GM18520 (cell line): Measurements from ENCODE around the gene RAB33A.

Experiments used
- ATAC-seq: cut with Tn5 transposase; IDR thresholded peaks from one replicate; pipeline ENCODE4 v1.9.1; 2021; ENCODE audit not compliant: unreplicated experiment

RAB33A gene

DNA sequence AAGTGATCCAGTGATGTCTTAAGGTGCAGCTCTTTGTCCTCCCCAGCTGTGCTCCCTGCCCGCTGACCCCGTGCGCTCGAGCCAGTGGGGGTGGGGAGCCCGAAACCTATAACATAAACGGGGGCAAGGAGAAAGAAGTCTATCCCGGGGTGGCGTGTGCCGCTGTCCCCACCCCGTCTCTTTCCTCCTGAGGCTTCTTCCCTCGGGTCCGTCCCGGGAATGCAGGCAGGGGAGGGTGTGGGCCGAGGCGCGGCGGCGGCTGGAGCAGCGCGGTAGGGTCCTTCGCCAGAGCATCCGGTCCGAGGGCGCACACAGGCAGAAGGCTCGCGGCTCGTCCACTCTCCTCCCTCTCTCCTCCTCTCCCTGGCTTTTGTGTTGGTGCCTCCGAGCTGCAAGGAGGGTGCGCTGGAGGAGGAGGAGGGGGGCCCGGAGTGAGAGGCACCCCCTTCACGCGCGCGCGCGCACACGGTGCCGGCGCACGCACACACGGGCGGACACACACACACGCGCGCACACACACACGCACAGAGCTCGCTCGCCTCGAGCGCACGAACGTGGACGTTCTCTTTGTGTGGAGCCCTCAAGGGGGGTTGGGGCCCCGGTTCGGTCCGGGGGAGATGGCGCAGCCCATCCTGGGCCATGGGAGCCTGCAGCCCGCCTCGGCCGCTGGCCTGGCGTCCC, at the start of gene RAB33A:
Gene RAB33A, plus strand, starts transcription at position 517 of the 681 bp plus-strand sequence. Its CDS starts 101 bp downstream, at position 618.
- ATAC-seq = no peak

DNA sequence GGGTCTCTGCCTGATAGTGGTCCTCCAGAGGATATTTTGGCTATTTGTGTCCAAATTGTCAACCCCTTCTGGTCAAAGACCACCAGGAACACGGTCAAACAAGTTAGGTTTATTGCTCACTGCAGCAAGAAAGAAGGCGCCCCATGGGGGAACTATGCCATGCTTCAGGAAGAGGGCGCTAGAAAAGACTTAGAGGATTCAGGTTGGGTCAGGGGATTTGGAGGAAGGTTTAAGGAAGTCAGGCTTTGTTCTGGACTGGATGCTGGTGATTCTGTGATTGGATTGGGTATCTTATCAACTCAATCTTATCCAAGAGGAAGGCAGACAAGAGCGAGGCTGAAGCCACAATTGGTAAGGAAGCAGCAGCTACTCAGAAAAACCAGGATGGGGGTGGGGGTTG, 47.2 kb upstream of the RAB33A start:
- ATAC-seq = no peak

- no peak for ATAC-seq
These were observed 46.5 kb upstream of the RAB33A start for GRCh38 chrX:130125091-130125874.

- ATAC-seq = no peak
These were observed 40.8 kb upstream of the RAB33A start for GRCh38 chrX:130130990-130131389.

- no peak for ATAC-seq
These were observed 35.3 kb upstream of the RAB33A start for GRCh38 chrX:130136496-130136895.

GRCh38 chrX:130136961-130137360, 34.8 kb upstream of the RAB33A start:
- no peak for ATAC-seq

DNA sequence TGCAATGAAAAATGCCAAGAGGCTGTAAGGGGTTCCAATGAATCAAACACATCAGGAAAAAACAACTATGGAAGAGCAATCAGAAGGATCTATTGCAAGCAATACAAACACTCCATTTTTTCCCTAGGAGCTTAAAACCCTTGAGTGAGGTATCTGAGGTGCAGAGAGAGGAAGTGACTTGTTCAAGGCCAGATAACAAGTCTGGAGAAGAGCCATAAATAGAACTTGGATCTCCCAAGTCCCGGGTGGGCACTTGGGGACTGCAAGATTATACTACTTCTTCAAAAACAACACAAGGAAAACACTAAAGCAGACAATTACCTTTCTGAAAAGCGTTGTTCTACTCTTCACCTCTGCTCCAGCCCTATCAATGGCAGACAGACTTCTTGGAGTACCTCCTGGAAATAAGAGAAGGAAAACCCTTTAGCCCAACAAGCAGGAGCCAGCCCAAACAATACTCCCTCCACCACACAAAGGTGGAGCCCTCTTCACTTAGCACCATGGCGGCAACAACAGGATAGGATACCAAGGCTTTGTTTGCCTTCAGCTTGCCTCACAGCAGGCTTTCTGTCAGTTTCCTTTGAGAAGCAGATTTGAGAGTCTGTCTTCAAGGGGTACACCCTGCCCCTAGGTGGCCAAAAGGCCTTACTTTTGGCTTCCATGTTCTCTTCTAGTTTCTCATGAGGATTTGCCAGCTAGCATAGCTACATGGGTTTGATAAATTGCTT, 32.1 kb upstream of the RAB33A start:
- ATAC-seq = no peak

DNA sequence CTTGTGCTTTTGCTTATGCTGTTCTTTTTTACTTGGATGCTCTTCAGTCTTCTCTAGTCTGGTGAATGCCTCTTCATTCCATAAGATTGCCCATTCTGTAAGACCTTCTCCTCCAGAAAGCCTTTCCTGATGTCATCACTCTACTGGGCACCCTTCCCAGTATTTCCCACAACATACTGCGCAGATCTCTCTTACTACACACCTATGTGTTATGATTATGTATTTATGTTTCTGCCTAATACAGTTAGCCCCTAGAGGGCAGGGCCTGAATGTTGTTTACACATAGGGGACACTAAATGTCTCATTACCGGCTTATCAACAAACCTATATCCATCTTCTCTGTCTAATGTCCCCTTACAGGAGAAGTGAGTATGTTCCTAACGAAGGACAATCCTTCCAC, 27.3 kb upstream of the RAB33A start:
- no peak for ATAC-seq

- ATAC-seq = no peak
These were observed 26.6 kb upstream of the RAB33A start for GRCh38 chrX:130145123-130145522.

DNA sequence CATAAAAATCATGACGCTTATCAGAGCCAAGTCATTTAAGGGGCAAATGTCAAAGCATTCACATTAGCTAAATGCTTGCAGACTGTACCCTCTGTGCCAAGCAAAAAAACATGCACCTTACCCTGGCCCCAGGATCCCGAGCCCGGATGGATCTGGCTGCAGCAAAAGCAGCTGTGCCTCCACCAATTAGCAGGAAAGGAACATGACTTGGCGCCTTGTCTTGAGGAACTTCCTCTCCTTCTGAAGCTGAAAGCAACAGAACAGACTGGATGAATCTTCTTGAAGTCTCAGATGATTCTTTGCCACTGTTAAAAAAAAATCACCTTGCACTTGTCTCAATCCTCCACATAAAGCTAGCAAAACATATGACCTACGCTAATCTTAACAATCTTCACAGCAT, 24.1 kb upstream of the RAB33A start:
- no peak for ATAC-seq

DNA sequence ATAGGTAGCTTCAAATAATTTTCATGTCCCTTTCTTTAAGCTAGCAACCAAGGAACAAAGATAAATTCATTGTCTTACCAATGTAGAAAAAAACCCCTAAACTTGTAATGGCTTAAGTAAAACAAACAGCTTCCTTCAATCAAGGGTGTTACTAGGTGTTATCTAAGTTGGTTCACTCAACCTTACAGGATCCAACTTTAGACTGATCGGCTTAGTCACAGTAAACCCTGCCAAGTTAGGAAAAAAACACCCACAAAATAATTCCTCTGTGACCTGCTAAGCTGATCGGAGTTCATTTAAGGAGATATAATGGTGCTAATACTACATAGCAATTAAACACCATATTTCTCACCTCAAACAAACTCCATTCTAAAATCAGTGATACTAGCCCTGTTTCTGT, 16.2 kb upstream of the RAB33A start:
- ATAC-seq = no peak

- no peak for ATAC-seq
These were observed 13.5 kb upstream of the RAB33A start for GRCh38 chrX:130158311-130158710.

GRCh38 chrX:130159776-130160175, 12.0 kb upstream of the RAB33A start:
- ATAC-seq = no peak

GRCh38 chrX:130162094-130162735, 9.5 kb upstream of the RAB33A start:
- no peak for ATAC-seq

DNA sequence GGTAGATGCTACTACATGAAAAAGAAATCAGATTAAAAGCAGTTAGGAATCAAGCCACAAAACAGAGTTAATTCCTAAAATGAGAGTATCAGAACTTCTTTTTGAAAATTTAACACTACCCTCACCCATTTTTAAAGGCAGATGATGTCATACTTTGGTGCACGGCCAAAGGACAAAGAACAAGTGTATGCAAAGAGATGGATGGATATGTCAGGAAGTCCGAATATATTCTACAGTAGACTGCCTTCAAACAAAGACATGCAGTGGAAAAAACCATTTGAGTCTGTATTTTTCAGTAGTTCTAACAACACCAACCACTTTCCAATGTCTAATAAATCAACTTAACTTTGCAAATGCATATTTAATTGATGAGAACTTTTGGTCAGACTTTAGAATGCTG, 8.4 kb upstream of the RAB33A start:
- no peak for ATAC-seq

DNA sequence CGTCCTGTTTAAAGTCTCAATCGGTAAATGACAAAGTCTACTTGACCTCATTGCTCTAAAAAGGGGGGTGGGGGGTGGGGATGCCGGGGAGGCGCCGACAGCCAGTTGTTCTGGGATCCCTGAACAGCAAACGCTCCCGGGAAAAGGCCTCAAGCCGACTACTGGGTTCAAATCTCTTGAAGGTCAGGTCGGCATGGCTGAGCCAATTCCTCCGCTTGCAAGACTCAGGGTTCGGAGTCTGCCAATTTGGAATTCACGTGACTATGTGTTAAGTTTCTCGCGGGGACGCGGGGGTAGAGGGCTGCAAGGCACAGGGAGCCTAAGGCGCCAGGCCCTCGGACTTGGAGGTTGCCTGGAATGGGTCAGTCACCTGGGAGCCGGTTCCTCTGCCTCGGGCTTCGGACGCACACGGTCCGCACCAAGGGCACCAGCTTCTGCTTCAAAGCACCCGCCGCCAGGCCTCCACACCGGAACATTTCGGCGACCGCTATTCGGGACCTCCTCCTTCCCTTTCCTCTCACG, 6.5 kb upstream of the RAB33A start:
- no peak for ATAC-seq

GRCh38 chrX:130165703-130166502, 5.9 kb upstream of the RAB33A start, which contains the start of gene AIFM1:
Gene AIFM1 (minus strand): TSS chrX:130165841. CDS start chrX:130165656, 185 bp downstream.
- peak; percentile 83 for ATAC-seq

DNA sequence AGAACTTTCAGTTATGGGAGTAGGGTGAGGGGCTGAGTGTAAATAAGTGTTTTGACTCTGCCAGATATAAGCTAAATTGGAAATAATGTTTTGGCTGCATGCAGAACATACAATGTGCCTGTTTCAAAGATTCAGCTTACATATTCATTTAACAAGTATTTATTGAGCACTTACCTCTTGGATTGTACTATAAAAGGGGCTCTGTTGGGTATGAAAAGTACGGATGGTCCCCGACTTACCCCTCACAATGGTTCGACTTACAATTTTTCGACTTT, 5.3 kb upstream of the RAB33A start:
- no peak for ATAC-seq

DNA sequence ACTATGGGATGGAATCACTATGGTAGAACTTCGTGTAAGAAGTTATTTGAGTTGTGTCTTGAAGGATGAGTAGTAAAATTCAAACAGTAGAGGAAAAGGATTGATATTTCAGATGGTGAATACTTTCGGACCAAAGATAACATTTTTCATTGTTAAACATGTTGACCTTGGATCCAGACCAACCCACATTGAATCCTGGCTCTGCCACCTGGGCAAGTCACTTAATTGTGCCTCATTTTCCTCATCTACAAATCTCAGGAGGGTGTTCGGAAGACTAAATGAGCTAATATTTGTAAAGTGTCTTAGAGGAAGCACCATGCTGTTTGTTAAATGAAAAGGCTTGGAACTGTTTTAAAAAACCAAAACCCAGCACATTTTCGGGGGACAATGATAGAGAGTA, 4.7 kb upstream of the RAB33A start:
- ATAC-seq = no peak

DNA sequence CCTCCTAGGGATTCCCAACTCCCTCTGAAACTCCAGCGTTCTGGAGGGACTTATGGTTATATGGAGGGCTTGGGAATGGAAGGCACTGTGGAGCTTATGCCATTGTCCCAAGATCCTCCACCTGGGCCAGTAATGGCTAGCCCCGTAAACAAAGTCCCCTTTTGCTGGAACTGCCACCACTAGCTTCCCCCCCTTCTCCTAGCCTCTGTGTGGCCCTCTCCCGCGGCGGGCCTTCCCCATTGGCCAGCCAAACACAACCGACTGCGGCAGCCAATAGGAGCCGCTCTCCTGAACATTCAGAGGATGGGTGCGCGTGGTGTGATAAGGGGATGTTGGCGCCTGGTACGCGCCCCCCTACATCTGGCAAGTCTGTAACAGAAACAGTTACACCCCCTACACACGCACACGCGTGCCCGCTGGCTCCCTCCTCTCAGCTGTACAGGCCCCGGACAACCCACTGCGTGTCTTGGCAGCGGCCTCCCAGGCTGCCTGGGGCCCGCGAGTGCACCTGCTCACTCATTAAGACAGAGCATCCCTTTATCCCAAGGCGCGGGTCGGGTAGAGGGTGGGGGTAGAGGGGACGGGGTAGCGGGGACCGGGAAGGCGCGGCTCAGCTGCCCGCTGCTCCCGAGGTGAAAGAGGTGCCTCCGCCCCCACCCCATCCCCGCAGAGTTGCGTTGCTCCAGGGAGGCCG, 863 bp upstream of the RAB33A start:
- peak; percentile 51 for ATAC-seq
